ENCODE data around the gene PARP12.
A peak's percentile ranks its signal among the peaks of the same experiment; 100 is the strongest.

Gene PARP12

GRCh38 chr7:140008755-140009610 is 53.8 kb downstream of the PARP12 start:
- no peak for DNase-seq

GRCh38 chr7:140007051-140007690 is 55.6 kb downstream of the PARP12 start:
- DNase-seq = no peak

- no peak for DNase-seq
Observed at GRCh38 chr7:140006600-140006999, 56.2 kb downstream of the PARP12 start.

- no peak for DNase-seq
Observed at GRCh38 chr7:140005754-140006503, 56.8 kb downstream of the PARP12 start.

- DNase-seq = no peak
Observed at GRCh38 chr7:140005341-140005740, 57.4 kb downstream of the PARP12 start.

GRCh38 chr7:140004672-140005071 is 58.1 kb downstream of the PARP12 start:
- DNase-seq = no peak

- peak; percentile 61 for DNase-seq
Observed at GRCh38 chr7:140003913-140004382, 58.8 kb downstream of the PARP12 start.

GRCh38 chr7:140000666-140001268 is 62.0 kb downstream of the PARP12 start:
- no peak for DNase-seq

GRCh38 chr7:139999516-139999915 is 63.2 kb downstream of the PARP12 start:
- no peak for DNase-seq

- no peak for DNase-seq
Observed at GRCh38 chr7:139998572-139998971, 64.2 kb downstream of the PARP12 start.

- no peak for DNase-seq
Observed at GRCh38 chr7:139995017-139995915, 67.5 kb downstream of the PARP12 start.

- no peak for DNase-seq
Observed at GRCh38 chr7:139994356-139994755, 68.4 kb downstream of the PARP12 start.

- no peak for DNase-seq
Observed at GRCh38 chr7:139993592-139993991, 69.2 kb downstream of the PARP12 start.

GRCh38 chr7:139993169-139993568 is 69.6 kb downstream of the PARP12 start:
- no peak for DNase-seq

- DNase-seq = no peak
Observed at GRCh38 chr7:139992353-139993044, 70.3 kb downstream of the PARP12 start.

GRCh38 chr7:139991911-139992310 is 70.8 kb downstream of the PARP12 start:
- no peak for DNase-seq

- DNase-seq = no peak
Observed at GRCh38 chr7:139991269-139991666, 71.5 kb downstream of the PARP12 start.

GRCh38 chr7:139990571-139991268 is 72.0 kb downstream of the PARP12 start:
- no peak for DNase-seq

- no peak for DNase-seq
Observed at GRCh38 chr7:139990142-139990535, 72.6 kb downstream of the PARP12 start.

GRCh38 chr7:139989366-139990141 is 73.2 kb downstream of the PARP12 start:
- DNase-seq = no peak
